GM19324 (cell line): Measurements from ENCODE around the gene STUM.
"Not testable (repeated sequence)": the region's sequence is repeated elsewhere in the genome, so short reads cannot be mapped to it uniquely, and the experiment has no call there.

ENCODE experiments used
- ATAC-seq: cut with Tn5 transposase; IDR thresholded peaks from one replicate; pipeline ENCODE4 v1.9.1; 2021; ENCODE audit warnings: mild to moderate bottlenecking, moderate library complexity; ENCODE audit not compliant: unreplicated experiment, low FRiP score

Gene STUM

DNA sequence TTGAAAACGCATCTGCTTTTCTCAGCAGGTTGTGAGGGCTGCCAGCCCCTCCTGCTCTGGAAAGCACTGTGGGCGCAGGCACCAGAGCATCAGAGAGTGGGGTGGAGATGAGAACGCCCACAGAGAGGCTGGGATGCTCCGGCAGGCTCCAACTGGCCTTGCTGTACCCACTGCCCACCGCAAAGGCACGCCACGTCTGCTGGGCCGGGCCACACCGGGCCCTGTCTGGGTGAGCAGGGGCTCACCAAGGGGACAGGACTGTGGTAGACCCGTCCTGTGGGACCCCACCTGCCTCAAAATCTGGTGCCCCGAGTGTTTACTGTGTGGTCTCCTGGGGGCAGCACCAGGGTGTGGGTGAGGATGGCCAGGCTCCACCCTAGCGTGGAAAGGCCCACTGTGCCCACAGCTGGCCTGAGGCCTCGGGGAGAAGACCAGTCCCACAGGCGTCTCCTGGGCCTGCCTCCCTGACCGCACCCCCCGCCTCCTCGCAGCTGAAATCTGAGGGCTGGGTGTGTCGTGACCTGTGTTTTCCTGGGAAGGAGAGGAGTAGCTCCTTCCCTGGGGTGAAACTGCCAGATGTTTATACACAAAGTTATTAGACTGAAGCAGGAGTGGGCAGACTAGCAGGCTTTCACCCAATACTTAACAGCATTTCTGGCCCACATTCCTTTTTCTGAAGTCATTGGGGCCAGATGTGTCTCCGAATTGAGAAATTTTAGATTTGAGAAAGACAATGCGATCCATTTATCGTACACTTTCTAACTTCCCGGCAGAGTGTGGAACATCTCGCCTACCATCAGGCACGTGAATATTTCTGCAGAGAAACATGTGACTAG is 53.8 kb downstream of the STUM start:
- no peak for ATAC-seq

DNA sequence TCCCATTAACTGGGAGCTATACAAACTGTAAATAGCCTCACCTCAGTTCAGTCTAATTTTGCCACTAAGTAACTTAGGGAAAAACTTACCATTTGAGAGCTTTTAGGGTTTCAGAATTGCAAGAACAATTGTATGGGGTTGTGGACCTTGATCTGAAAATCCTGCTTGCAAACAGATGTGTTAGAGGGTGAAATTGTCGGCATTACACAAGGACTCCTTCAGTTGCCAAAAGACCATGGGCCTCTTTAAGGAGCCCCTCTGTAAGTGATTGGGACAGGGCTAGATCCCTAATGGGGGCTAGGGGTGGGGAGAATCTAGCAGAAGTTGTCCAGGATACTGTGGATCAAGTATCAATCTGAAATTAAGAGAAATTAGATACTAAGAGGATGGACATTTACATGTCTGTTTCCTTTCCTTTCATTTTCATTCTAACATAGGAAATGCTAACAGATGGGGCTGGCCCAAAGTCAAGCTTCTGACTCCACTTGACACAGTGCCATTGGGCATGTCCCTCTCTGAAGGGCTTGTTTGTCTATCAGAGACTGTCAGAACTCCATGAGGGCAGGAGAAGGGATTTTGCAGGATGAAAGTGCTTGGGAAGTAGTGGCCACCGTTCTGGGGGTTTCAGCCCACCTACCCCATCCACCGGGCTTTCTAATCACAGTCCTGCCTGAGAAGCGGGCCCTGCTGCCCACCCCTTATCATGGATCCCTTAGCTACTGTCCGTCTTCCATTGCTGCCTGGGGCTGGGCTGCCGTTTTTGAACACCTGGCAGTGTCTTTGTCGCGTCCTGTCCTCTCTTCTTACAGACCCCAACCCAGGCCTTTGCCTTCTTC is 54.7 kb downstream of the STUM start:
- no peak for ATAC-seq

DNA sequence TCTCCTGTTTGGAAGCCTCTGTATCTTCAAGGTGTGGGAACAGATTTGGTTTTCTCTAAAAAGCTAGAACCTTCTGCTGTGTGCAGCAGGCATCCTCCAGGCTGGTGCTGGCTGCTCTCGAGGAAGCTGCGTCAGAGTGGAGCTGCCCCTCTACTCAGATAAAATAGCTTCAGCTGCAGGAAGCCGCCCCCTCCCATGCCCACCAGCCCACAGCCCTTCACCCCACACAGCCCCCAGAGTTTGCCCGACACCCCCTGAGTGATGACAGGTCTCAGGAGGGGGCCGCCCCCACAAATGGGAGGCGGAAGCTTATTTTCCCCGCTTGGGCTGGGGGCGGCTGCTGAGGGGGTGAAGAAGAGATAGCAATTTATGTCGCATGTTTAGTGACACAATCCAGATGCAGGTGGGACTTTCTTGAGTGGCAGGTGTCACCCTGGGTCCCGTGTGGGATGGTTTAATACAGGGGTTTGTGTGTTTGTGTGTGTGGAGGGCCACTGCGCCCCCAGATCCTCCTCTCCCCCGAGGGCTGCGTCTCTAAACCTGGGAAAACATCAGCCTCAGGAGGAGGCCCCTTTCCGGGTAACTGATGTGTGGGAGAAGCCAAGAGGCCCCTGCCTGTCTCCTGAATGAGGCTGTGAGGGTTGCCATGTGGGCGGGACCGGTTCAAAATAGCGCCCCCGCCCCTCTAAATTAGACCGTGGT is 55.4 kb downstream of the STUM start:
- no peak for ATAC-seq

DNA sequence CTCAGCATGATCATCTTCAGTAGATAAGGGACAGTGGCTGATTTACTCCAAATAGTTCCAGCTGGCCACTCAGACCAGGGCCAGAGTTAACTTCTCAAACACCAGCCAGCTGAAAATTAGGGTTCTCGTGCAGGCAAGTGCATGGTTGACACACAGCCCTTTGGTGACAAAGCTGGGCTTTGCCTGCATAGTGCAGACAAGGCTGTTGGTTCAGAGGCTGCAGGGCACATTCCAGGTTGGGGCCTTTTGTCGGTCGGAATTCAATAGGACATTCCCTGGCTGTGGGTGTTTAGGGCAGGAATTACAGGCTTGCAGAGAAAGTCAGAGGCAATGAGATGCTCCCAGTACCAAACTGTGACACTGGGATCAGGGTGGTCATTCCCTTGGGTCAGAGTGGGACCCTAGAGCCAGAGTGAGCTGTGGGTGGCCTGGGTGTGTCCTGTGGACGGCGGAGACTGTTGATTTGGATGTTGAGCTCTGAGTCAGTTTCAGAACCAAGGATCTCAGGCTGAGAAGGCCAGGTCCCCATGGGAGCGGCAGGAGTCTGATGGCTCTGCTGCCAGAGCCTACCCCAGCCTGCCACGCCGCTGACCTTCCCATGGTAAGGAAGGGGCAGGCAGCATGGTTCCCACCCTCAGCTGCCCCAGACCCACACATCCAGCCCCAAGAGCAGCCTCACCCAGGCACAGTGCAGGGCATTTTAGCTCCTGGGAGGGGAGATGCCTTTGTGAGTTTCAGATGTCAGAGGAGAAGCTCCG is 56.2 kb downstream of the STUM start:
- ATAC-seq, result no peak

DNA sequence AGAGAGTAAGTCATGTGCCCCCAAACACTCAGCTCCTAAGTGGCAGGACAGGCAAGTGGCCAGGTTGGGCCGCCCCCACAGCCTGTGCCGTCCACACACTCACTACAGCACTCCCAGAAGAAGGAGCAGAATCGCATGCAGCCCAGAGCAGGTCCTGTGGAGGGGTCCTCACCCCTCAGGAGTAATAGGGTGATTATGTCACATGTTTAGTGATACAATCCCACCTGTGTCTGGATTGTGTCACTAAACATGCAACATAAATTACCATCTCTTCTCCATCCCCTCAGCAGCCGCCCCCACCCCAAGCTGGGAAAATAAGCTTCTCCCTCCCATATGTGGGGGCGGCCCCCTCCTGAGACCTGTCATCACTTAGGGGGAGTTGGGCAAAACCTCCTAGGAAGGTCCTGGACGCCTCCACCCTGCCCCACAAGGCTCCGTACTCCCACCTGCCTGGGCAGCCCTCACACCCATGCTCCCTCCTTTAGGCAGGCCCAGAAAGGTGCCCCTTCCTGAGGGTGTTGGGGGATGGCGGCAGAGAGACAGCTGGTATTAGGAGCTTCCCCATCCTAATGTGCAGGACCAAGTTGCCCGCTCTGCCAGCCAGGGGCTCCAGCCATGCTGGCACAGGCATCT is 56.9 kb downstream of the STUM start:
- ATAC-seq, result no peak

DNA sequence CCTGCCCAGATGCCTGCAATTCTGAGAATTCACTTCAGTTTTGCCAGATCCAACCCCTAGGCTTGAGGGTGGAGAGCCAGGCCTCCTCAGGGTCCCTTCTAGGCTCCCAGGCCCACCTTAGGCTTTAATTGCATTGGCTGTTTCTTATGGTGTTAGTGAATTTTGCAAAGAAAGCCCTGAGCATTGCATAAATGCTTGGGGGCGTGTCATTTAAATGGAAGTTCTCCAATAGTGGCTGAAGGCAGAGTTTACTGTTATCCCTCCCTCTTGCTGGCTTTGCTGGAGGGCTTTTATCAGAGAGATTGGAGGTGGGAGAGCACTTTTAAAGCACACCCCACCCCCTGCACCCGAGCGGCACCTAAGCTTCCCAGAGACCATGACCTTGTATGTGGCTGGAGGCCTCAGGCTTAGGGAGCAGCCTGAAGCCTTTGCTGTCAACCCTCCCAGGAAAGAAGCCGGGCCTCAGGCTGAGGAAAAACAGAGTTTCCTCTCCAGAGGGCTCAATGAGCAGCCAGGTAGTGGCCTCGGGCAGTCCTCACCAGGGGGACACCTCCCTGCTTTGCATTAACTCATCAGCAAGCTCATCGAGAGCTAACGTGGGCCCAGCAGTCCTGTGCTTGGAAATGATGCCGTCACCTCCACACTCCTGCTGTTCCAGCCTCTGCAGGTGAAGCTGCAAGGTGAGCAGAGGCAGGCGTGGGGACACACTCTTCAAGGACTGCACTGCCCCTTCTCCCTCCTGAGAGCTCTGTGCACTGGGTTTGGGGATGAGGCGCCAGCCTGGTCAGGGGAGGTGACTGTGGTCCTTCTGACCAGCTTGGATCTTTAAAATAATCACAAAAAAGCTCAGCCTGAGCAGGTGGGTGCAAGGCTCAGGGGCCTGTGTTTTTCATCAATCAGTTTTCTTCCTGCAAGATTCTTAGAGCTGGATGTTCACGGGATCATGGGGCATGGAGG is 58.0 kb downstream of the STUM start:
- no peak for ATAC-seq

DNA sequence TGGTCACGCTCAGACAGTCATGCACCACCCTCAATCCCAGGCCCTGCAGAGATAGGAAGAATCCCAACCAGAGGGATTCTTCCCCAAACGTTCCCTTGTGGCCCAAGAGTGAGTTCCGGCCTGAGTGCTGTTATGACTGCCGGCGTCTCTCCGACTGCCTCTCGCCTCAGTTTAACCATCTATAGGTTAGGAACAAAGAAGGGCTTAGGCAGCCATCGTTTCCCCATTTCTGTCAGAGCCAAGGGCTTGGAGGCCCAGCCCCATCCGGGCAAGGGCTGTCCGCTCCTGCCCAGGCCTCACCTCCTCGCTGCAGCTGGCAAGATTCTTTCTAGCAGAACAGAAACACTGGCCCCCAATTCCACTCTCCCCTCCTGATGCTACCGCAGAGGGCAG is 58.7 kb downstream of the STUM start:
- ATAC-seq, result no peak

DNA sequence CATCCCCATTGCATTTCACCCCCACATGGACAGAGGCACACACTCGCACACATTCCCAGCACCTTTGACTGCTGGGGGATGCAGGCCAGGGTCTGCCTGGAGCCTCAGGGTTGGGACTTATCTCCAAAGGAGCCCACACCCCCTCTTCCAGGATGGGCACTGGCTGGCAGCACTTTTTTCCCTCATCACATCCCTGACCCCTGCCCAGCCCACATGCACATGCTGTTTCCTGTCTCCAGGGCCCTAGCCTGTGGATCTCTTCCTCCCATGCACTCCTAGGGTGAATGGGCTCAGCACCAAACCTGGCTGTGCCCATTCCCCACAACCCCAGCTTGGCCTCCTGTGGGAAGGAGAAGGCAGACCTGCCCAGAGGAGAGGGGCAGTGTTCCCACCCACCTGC is 59.3 kb downstream of the STUM start:
- no peak for ATAC-seq

DNA sequence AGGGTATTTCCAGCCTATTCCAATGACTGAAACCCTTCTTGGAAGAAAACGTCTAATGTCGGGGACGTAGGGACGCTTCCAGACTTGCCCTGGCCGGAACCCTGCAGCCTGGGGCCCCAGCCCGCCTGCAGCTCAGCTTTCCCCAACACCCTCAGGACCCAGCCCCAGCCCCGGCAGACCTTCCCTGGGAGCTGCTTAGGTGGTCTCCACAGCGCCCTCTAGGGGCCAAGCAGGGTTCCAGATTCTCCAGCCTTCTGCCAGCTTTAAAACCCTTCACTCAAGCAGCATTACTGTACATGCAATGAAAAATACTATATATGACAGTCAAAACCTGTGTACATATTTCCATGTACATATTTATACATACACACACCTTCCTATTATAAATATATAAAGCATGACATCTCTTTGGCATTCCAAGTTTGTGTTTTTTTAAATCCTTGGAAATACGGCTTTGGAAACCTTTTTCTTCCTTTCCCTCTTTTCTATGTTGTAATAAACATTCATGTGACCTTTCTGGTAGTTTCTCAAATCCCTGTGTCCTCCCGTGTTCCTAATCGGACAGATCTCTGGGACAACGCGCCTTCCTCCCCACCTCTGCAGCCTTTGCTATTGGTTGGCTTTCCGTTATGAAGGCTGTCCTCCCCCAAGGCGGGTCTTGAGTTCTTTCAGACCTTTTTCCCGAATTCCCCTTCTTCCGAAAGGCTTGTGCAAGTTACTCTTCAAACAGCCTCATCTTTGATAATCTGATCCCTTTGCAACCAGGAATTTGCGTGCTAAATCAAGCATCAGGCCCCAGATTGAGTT is 60.3 kb downstream of the STUM start:
- peak; percentile 49 for ATAC-seq

DNA sequence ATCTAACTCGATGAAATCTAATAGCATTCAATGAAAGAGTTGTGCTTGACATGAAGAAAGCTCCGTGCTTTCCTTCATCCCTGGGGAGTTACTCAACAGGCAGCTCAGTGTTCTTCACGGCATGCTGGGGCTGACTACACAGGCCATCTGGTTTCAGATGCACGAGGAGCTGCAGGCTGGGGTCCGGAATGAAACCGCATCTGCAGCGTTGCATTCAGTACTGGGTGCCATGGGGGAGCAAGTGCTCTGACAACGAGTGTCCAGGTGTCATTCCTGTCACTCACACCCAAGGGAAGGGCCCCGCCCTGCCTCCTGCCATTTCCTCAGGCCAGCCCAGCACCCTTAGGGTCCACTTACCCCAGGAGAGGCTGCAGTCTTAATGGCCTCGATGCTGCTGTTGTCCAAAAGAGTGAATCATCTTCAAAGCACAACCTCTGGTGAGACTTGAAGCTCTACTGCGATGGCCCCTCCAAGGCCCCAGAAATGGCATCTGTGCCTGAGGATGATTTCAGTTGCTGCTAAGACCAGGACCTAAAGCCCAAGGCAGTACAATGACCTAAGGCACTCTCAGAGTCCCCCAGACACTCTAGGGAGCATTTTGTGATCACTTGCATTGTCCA is 61.4 kb downstream of the STUM start:
- ATAC-seq, result no peak

DNA sequence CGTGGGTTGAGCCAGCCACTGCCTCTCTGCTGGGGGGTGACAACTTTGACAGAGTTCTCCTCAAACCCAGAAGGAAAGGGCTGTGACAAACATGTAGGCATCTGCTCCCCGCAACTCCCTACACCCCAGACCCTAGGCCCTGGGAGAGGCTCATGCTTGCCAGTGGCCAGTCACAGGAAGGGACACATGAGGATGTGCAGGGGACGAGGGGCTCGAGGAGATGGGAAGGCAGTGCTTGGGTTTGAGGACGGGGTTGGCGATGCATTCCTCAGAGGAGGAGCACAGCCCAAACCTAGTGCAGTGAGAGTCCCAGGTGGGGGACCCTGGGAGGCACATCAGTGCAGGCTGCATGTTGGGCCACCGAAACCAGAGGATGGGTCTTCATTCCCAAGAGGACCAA is 62.1 kb downstream of the STUM start:
- no peak for ATAC-seq

DNA sequence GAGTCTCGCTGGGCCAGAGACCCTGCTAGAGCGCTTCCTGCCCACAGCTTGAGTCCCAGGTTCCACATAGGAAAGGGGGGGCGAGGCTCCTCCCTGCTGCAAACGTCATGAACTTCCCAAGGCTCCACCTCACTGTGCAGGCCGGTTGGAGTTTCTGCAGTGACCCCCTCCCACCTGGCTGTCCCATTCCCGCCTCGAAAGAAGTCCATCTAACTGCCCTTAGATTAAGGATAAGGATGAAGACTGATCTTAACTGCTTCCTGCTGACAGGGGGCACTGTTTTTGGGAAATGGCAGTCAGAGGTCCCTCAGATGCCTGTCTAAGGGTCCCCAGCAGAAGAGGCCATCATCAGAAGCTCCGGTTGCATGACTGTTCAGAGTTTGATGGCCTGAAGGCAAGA is 62.7 kb downstream of the STUM start:
- no peak for ATAC-seq

DNA sequence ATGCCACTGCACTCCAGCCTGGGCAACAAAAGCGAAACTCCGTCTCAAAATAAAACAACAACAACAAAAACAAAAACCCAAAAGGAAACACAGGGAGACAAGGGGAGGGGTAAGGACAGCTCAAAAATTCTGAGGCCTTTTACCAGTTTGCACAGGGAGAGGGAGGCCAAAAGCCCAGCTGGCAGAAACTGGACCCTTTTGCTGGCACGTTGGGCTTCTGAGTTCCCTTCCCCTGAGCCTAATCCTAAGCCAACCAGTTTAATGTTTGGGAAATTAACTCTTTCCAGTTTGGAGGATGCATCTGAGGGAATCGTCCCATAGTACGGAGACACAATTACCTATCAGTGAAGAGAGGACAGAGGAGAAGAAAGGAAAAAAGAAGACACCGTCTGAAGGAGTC is 63.4 kb downstream of the STUM start:
- ATAC-seq, result not testable (repeated sequence)

DNA sequence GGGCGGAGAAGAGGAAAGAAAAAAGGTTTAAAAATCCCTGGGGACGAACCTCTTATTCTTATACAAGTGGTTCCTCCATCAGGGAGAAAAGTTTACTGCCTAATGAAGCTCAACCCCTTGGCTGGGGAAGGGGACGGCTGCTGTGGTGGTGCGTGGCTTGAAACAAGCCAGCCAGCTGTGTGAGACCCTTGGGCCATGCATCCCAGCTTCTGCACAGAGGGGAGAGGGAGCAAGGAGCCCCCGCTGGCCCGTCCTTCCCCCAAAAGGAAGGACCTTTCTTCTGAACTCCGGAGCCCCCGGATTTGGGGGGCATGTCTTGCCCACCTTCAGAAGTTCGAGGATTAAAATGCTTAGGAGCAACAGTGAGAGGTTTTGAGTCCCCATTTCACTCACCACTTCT is 67.3 kb downstream of the STUM start:
- ATAC-seq, result no peak

DNA sequence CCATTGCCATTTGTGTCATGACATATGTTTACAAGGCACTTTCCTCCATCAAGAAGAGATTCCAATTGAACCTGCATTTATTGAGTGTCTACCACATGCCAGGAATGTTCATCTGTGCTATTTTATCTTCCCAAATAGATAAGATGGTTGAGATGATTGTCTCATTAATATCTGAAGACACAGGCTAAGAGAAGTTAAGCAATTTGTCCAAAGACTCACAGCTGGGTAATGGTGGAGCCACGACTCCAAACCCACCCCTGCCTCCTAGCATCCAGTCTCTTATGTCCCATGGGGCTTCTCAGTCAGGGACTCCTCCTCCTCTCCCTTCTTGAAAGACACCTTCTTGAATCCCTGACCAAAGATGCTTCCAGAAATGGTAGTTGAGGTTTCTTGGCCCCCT is 68.1 kb downstream of the STUM start:
- ATAC-seq, result no peak

DNA sequence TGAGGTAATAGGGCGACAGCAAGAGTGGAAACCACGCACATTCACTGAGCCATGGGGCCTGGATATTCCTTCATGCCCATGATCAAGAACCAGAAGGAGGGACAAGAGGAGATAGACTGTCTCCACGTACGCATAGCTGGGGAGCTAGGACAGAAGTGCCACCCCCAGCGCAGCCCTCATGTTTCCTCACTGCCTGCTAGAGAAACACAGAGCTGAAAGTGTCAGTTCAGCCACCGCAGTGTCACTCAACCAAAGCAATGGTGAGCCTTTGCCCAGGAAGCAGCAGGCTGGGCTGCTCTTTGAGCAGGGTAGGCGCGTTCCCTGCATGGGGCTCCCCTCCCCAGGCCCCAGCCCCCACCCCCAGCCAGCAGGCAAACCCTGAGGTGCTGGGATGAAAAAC is 68.5 kb downstream of the STUM start:
- no peak for ATAC-seq

DNA sequence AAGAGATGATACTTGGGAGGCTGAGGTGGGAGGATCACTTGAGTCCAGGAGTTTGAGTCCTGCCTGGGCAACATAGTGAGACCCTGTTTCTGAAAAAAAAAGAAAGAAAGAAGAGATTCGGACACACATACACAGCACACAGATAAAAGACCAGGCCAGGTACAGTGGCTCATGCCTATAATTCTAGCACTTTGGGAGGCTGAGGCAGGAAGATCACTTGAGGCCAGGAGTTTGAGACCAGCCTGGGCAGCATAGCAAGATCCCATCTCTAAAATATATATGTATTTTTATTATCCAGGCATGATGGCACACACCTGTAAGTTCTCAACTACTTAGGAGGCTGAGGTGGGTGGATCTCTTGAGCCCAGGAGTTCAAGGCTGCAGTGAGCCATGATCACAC is 69.2 kb downstream of the STUM start:
- ATAC-seq, result not testable (repeated sequence)

DNA sequence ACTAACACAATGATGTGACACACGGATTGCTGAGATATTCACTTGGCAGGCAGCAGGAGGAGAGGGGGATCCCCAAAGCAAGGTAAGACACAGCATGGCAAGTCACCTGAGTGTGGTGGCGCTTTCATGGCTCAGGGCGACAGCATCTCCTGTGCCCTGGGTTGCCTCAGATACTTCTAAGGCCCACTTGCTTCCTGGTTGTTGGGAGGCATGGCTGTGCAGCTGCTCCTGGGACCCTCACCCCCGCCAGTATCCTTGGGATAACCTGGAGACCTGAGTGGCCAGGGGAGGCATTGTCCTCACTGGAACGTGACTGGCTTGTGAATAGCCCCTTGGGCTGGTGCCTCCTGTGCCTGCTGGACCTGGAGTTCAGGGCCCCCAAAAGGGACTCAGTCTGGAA is 69.8 kb downstream of the STUM start:
- ATAC-seq, result no peak
